MV-4-11 (cell line): ENCODE measurements around the gene DQX1.

Experiments
- DNase-seq: peaks from one replicate; lab custom pipeline; 2025; lab: John Stamatoyannopoulos, UW

Gene DQX1

DNA sequence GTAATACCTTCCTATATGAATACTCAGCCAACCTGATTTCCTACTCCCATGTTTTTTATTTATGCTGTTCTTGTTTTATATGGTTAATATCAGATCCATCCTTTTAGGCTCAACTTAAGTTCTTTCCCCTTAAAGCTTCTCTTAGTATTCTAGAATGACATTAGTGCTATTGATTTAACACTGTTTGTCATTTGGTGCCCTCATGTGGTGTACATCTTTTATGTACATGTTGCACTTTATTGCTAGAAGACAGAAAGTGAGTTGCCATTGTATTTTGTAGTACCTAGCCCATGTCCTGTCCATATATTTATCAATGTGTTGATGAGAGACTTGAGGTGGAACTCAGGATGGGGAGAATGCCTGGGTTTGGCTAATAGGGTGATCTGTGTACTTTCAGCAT lies 6.2 kb upstream of the DQX1 start:
- DNase-seq: peak; percentile 68

DNA sequence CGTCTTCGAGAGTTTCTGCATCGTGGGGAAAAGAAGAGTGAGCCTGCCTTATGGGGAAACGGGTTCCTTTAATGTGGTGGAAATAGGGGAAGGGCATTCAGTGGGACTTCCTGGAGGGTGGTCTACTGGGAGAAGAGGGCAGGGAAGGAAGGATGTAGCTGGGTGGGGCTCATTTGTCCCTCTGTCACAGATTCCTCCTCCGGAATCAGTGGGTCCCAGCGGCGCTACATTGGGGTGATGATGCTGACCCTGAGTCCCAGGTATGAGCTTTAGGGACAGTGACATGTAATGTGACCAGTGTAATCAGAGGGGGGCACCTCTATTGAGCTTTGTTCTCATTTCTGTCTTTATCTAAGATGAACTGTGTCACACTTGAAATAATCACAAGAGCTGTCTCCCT lies 5.6 kb upstream of the DQX1 start:
- DNase-seq: no peak

DNA sequence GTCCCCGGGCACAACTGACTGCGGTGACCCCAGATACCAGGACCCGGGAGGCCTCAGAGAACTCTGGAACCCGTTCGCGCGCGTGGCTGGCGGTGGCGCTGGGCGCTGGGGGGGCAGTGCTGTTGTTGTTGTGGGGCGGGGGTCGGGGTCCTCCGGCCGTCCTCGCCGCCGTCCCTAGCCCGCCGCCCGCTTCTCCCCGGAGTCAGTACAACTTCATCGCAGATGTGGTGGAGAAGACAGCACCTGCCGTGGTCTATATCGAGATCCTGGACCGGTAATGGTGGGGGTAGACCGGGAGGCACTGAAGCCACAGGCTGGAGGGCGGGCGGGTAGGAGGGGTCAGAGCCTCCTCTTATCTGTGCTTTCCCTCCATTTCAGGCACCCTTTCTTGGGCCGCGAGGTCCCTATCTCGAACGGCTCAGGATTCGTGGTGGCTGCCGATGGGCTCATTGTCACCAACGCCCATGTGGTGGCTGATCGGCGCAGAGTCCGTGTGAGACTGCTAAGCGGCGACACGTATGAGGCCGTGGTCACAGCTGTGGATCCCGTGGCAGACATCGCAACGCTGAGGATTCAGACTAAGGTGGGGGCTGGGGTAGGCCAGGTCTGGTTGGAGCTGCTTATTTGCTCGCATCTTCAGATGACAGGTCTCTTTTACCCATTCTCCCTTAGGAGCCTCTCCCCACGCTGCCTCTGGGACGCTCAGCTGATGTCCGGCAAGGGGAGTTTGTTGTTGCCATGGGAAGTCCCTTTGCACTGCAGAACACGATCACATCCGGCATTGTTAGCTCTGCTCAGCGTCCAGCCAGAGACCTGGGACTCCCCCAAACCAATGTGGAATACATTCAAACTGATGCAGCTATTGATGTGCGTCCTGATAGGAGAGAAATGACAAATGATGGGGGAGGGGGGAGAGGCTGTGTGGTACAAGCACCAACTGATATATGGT lies 4.5 kb upstream of the DQX1 start:
- DNase-seq: peak; percentile 33

DNA sequence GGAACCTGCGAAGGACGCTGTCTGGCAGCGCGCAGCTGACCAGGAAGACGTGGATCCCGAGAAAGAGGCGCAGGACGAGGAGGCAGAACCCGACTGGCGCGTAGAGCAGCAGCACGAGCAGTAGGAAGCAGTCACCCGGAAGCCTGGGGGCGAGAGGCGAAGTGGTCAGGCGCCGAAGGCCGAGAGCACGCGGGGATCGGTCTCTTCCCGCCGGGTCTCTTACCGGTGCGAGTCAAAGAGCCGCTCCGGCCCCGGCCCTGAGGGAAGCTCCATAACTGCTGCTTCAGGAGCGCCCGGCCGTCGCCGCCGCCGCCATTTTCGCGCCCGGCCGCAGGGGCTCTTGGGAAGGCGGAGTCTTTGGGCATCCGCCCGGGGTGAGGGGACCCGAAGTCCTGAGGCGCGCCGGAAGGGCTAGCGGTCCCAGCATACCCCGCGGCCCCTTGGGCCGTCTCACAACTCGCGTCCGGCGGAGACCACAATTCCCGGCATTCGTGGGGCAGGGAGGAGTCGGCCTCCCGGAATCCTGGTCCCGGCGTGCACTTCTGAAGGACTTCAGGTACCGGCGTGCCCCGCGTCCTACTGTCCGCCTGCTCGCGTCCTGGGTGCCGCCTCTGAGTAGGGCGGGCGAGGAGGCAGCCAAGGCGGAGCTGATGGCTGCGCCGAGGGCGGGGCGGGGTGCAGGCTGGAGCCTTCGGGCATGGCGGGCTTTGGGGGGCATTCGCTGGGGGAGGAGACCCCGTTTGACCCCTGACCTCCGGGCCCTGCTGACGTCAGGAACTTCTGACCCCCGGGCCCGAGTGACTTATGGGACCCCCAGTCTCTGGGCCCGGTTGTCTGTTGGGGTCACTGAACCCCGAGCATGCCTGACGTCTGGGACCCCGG lies 3.6 kb upstream of the DQX1 start, which contains the start of the genes AUP1 and HTRA2:
AUP1 (minus strand) TSS at position 350 of the 882 bp plus-strand sequence; CDS start at position 273, 77 bp downstream.
HTRA2 (plus strand) TSS at position 577 of the 882 bp plus-strand sequence; CDS start at position 651, 74 bp downstream.
- peak; percentile 97 for DNase-seq

DNA sequence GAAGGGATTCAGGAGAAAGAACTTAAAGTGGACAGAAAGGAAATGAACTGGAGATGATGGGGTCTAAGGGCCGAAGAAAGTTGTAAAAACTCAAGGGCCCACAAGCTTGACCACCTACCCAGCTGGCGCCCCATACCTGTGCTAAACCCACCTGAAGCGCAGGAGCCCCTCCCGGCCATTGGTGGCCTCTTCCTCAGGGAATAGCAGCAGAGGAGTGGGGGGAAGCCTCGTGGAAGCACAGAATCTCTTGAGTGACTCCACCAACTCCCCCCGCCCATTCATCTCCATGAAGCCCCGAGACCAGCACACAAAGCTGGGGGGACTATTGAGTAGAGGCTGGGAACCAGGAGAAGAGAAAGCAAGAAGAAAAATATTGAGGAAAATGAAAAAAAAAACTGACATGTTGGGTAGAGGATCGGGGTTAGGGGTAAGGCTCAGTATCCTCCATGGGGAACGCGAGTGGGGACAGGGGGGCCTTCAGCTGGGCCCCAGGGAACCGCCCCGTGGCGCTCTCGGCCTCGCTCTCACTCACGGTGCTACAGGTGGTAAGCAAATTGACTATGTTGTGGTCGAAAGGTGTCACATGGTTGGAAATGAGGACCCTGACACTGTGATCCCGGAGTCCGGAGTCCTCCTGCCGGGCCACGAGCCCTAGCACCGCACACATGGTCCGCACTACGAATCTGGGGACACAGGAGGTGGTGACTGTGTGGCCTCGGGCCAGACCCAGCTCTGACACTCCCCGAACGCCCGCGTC lies 2.7 kb upstream of the DQX1 start:
- DNase-seq: no peak

DNA sequence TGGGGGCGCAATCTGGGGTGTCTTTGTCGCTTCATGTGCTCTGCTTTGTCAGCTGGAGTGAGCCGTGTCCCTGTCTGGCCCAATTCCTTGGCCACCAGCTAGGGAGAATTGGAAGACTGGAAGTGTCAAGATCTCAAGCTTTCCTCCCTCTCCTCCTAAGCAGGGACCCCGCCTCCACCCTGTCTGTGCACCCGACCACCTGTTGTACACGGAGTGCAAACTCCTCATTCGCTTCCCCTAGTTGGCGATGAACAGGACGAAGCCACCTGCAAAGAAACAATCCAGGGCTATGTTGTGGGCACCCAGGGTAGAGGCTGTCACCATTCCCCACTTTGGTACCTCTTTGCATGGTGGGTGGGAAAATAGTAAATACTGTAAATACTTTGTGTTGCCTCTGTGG lies 1.7 kb upstream of the DQX1 start:
- no peak for DNase-seq

DNA sequence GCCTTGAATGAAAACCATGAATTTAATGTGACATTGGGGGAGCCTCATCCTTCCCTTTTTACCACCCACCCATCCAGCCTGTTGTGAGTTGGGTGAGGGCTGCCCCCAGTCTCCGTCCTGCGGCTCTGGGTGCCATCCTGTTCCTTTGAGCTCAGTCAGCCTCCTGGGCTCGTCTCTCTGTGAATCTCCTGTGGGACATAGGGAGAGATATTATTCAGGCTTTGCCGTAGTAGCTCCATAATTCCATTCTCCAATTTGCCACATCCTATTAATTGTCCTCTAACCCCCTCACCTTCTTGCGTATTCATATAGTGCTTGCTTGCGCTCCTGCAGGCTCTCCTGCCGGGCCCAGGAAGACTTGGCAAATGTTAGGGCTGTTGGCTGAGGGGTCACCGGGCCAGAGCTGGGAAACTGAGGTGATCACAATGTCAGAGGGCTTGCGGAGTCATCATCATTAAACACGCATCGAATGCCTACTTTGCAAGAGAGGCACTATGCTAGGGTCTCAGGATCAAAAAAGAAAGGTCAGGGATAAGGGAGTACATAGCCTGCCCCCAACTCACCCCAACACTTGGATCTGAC lies 709 bp upstream of the DQX1 start:
- DNase-seq: no peak

DNA sequence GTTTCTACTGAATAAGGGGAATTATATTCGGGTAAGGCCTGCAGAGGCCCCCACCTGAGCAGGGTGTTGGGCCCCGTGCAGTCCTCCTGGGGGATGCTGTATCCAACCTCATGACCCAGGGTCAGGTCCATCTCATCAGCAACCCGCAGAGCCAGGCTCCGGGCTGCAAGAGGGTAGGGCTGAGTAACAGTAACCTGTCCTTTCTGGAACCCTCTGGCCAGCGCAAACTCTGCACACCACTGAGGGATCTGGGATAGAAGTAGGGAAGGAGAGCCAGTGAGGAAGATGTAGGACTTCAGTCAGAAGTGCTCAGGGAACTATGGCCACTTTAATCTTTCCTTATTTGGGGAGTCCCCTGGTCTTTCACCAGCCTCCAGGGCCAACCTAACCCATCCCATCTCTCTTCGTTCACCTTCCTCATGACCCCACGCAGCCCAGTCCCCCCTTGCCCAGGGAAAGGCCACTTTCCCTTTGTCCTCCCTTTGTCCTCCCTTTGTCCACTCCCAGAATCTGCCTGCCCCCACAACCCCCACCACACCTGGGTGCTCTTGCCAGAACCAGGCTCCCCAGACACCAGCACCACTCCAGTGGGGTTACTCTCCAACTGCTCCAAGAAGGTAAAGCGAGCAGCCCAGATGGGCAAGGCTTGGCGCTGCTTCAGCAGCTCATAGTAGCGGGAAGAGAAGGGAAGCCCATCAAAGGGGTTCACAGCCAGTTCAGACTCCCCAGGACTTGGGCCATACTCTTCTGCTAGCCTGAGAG lies 895 bp downstream of the DQX1 start:
- DNase-seq: no peak

DNA sequence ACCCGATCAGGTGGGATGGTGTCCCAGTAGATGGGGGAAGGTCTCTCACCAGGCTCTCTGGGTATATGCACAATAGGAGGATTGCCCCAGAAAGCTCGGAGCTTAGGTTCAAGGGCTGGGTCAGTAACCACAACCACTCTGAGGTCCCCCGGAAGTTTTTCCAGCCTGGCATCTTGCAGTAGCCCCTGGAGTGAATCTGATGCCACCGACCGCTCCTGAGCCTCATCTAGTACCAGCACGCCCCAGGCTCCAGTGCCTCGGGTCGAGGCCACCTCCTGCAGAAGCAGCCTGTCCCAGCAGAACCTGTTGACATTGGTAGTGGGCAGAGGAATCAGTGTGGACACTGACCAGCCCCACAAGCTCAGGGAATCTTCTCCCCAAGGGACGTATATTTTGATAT lies 2.0 kb downstream of the DQX1 start:
- DNase-seq: no peak

DNA sequence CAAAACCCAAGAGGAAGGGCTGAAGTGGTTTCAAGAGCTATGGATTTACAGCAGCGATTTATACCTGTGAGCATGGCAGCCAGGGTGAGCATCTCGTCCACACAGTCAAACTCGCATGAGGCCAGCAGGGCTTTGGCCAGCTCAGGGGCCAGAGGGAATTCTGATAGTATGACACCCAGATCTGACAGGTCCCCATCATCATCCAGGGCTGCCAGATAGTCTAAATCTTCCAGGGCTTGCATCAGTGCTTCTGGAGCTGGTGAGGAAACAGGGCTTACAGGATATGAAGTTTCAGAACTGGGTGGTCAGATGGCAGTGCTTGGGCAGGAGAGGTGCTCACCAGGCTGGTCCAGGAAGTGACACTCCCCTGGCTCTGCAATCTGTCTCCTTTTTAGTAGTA lies 3.5 kb downstream of the DQX1 start:
- no peak for DNase-seq

DNA sequence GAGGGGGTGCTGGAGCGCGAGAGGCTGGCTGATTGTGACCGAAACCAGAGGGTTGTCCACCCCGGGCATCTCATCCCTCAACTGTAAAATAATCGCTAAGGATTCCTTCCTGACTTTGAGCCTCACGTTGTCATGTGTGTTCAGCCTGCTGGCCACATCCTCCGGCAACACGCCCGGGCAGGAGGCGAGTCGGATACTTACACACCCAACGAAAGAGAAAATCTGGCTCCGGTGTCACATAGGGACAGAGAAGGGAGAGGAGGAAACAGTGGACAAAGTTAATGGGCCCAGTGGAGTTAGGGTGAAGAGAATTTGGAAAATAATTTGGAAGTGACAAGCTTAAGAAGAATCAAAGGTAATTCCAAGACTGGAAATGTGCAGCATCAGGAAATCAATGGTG lies 9.4 kb downstream of the DQX1 start:
- no peak for DNase-seq

DNA sequence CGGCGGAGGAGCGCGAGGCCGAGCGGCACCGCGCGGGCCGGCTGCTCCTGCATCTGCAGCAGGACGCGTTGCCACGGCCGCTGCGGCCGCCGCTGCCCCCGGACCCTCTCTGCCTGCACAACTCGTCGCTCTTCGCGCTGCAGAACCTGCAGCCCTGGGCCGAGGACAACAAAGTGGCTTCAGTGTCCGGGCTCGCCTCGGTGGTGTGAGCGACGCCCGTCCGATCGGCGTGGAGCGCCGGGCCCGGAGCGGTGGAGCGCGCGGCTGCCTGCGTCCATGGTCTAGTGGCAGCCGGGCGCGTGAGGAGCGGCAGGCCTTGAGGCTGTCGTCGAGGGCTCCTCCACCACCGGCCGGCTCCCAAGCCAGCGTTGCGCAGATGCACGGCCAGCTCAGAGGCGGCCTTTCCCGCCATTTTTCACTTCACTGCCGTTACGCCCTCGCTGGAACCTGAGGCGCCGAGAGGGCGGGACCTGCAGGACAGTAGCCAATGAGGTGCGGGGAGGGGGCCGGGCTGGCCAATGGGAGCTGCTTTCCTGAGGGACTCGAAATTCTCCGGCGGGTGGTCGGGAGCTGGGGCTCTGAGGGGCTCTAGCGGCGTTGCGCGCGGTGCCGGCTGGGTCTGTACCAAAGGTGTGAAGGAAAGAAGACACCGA lies 9.9 kb downstream of the DQX1 start:
- no peak for DNase-seq

DNA sequence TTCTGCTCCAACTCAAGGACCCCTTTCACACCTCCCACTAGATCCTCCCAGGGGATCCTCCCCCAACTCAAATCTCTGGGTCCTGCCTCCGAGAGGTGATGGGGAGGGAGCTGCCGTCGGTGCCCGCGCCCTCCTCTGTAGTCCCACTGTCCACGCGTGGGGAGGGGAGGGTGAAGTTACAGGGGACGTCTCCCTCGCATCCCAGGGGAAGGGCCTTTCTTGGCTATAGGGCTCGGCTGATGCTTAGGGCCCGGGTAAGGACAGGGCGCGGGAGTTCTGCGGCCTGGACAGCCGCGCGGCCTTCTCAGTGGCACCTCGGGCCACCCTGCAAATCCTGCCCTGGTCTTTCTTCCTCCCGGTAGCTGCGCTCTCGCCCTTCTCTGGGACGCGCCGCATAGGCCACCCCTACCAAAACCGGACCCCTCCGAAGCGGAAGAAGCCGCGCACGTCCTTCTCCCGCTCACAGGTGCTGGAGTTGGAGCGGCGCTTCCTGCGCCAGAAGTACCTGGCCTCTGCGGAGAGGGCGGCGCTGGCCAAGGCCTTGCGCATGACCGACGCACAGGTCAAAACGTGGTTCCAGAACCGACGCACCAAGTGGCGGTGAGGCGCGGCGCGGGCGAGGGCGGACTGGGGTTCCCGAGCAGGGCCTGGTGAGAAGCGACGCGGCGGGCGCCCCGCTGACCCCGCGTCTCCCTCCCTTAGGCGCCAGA lies 10.6 kb downstream of the DQX1 start:
- DNase-seq: no peak

DNA sequence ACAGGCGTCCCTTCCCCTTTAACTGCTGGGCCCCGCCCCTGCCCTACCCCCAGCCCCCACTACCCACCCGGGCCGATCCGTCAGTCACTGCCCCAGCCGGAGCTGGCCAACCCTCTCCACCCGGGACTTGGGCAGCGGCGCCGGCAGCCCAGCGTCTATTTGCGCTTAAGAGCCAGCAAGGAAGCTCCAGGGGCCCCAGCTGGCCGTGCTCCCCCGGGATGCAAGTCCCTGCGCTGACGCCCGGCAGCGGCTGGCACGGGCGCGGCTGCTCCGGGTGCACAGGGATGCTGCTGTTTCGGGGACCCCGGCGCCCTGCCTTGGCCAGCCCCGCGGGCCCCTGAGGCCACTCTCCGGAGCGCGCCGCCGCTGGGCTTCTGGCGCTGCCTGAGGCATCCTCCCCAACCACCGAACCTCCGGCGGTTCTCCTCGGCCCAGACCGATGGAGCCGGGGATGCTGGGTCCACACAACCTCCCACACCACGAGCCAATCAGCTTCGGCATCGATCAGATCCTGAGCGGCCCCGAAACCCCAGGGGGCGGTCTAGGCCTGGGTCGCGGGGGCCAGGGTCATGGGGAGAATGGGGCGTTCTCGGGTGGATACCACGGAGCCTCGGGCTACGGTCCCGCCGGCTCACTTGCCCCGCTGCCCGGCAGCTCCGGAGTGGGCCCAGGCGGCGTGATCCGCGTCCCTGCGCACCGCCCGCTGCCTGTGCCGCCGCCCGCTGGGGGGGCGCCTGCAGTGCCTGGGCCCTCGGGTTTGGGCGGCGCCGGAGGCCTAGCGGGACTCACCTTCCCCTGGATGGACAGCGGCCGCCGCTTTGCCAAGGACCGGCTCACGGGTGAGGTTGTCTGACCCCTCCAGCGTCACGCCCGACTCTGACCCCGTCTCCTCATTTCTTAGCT lies 11.4 kb downstream of the DQX1 start, which contains the start of gene TLX2:
TLX2 (plus strand) TSS at position 83 of the 903 bp plus-strand sequence; CDS start at position 440, 357 bp downstream.
- no peak for DNase-seq

DNA sequence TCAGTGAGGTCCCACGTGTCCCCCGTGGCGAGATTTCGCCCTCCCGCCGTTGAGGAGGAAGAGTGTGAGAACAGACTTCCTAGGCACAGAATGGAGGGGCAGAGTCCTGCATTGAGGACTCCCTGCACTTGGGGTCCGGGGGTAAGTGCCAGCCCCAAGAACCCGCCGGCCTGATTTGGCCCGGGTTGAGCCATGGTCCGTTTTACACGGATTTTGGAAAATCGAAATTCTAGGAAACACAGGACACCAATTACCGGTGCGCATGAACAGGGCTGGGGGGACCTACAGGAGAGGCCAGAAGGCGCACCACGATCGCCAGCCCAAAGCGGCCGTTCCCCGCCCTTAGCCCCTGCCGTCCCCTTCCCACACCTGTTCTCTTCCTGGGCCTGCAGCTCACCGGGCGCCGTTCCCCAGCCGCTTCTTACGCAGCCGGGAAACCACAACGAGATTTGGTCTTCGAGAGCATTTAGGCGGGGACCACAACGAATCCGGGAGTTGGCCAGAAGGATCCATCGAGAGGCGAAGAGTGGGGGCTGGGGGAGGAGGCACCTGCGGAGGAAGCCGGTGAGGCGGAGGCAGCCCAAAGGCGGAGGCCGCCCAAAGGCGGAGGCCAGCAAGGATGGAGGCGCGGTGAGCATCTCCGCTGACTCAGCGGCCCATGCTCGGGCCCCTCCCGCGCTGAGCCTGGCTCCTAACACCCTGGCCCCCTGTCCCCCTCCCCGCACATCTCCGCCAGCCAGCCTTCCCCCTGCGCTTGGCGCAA lies 12.2 kb downstream of the DQX1 start:
- no peak for DNase-seq

DNA sequence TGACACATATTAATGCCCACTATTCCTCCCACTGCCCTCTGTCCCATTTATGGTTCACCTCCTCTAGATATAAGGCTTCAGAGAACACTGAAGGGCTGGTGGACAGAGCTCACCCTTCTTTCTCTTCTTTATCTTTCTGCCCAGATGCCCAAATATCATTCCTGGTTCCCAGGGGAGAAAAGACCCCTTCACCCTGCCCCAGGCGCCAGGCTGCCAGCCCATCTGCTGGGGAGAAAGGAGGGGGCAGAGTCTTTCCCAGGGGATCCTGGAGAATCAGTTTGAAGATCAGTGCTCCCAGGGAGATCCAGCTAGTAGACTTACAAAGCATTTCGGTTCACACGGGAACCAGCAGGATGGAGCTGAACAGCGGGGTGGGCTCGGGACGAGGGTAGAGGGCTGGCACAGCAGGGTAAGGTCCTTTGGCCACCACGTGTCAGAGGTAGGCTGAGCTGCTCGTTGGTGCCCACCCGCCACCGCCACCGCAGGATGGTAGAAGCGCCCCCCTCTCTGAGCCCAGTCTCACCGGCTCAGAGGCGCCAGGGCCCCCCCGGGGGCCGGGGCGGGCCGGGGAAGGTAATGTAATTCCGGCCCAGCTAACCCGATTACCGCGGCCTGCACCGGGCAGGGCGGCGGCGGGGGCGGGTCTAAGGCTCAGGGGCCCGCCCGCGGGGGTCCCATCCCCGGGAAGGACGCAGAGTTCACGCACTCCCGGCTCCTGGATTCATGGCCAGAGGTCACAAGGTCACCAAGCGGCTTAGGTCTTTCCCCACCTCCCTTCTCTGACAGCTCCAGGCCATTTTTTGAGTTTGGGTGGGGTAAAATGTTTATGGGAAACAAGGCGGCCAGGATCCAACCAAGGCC lies 13.1 kb downstream of the DQX1 start:
- DNase-seq: no peak
